ENCODE measurements around the gene SOX30. TPM values are rescaled to one million over a fixed set of nuclear protein-coding genes. Genes with fewer than 3 reads are reported as not detected.

SOX30 gene
- total RNA-seq, 1 donor from 2014 or later, result 0.17 TPM

DNA sequence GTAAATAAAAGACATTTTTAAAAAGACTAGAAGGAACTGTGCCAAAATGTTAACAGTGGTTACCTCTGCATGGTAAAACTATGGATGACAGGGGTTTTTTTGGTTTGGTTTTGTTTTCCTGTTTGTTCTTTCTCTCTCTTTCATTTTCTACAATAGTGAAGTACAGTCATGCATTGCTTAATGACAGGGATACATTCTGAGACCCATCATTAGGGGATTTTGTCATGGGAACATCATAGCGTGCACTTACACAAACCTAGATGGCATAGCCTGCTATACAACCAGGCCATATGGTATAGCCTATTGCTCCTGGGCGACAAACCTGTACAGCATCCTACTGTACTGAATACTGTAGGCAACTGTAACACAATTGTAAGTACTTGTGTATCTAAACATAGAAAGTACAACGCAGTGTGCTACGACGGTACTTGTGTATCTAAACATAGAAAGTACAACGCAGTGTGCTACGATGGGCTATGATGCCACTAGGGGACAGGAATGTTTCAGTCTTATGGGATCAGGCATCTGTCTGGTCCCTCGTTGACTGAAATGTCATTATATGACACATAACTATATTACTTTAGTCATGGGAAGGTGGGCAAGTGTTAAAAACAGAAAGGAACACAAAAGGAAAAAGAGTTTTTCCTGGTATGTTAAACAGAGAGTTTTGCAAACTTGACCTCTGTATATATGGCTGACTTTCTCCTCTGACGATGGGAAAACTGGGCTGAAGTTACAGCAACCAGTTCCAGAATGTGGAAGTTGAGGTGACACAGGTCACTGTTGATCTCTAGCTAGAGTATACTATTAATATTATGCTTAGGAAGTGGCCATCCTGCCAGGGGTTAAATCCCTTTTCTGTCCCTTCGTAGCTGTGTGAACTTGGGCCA, 69.3 kb downstream of the SOX30 start:
- no peaks in the 10 kb centered on the region for H3K36me3 Mint-ChIP-seq

DNA sequence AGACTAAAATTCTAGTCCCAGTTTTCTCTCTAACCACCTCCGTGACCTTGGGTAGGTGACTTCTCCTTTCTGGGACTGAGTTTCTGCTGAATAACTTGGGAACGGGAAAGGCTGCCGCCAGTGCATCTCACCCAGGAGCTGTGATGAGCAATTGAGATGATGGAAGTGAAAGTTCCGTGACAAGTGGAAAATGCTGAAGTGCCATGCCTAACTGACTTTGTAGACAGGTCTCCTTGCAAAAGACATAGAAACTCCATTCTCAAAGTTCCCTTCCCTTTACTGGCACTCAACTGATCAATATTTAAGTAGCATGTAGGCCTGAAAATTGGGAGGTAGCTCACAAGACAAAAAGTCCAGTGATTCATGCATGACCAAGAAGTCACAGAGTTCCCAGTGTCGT, 70.3 kb downstream of the SOX30 start:
- Histone ChIP-seq H3K4me3 (no peak overlapping the region), H3F3A (ENCODE audit: low read depth) (peaks cover 7% of the 10 kb centered on the region), H3K9ac (no peak overlapping the region), H3K27me3 (no peaks in the 10 kb centered on the region), H3K4me2 (no peak overlapping the region), H2AFZ (replicated peaks) (no peak overlapping the region), H4K20me1 (ENCODE audit: low read depth) (no peaks in the 10 kb centered on the region), H3K27ac (no peak overlapping the region), H3K9me3 (ENCODE audit: low read depth) (no peaks in the 10 kb centered on the region), H3K36me3 (no peaks in the 10 kb centered on the region), H3K79me2 (ENCODE audit: low read depth) (no peaks in the 10 kb centered on the region), H3K4me1 (peaks cover 15% of the 10 kb centered on the region)
- Mint-ChIP-seq H3K36me3 (no peaks in the 10 kb centered on the region), H3K4me1 (peaks cover 12% of the 10 kb centered on the region), H3K27me3 (ENCODE audit: insufficient read depth, low read depth) (no peaks in the 10 kb centered on the region), H3K4me3 (no peak overlapping the region), H3K9me3 (no peaks in the 10 kb centered on the region), H3K27ac (no peak overlapping the region)
- no peak for DNase-seq (ENCODE audit: low spot score)
- TF ChIP-seq, protein P1, sequence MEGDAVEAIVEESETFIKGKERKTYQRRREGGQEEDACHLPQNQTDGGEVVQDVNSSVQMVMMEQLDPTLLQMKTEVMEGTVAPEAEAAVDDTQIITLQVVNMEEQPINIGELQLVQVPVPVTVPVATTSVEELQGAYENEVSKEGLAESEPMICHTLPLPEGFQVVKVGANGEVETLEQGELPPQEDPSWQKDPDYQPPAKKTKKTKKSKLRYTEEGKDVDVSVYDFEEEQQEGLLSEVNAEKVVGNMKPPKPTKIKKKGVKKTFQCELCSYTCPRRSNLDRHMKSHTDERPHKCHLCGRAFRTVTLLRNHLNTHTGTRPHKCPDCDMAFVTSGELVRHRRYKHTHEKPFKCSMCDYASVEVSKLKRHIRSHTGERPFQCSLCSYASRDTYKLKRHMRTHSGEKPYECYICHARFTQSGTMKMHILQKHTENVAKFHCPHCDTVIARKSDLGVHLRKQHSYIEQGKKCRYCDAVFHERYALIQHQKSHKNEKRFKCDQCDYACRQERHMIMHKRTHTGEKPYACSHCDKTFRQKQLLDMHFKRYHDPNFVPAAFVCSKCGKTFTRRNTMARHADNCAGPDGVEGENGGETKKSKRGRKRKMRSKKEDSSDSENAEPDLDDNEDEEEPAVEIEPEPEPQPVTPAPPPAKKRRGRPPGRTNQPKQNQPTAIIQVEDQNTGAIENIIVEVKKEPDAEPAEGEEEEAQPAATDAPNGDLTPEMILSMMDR (IDR thresholded peaks at IDR 0.05), result no peak
- TF ChIP-seq EZH2 (IDR thresholded peaks at IDR 0.05) (no peak), EZH2phosphoT487 (IDR thresholded peaks at IDR 0.05) (no peak)

More for the DNA sequence above, 69.3 kb downstream of the SOX30 start:
- no peaks in the 10 kb centered on the region for H3K9me3 Mint-ChIP-seq
- no peaks in the 10 kb centered on the region for H3K79me2 ChIP-seq (ENCODE audit: low read depth)
- no peak overlapping the region for H3K9ac ChIP-seq
- TF ChIP-seq, protein P1 (IDR thresholded peaks at IDR 0.05), result no peak
- TF ChIP-seq EZH2phosphoT487 (IDR thresholded peaks at IDR 0.05) (no peak), EZH2 (IDR thresholded peaks at IDR 0.05) (no peak)
- no peak overlapping the region for H2AFZ ChIP-seq (replicated peaks)
- peaks cover 12% of the 10 kb centered on the region for H3K4me1 Mint-ChIP-seq
- H3K27me3 ChIP-seq, result no peaks in the 10 kb centered on the region
- H3K4me3 Mint-ChIP-seq, result no peak overlapping the region
- H3K4me1 ChIP-seq, result peaks cover 14% of the 10 kb centered on the region
- H3K9me3 ChIP-seq (ENCODE audit: low read depth), result no peaks in the 10 kb centered on the region
- no peaks in the 10 kb centered on the region for H3K27me3 Mint-ChIP-seq (ENCODE audit: insufficient read depth, low read depth)
- H3K36me3 ChIP-seq, result no peaks in the 10 kb centered on the region
- no peak overlapping the region for H3K4me2 ChIP-seq
- no peak for DNase-seq (ENCODE audit: low spot score)
- H3K27ac Mint-ChIP-seq, result no peak overlapping the region
- H3K27ac ChIP-seq, result no peak overlapping the region
- no peaks in the 10 kb centered on the region for H3F3A ChIP-seq (ENCODE audit: low read depth)
- no peaks in the 10 kb centered on the region for H4K20me1 ChIP-seq (ENCODE audit: low read depth)
- H3K4me3 ChIP-seq, result no peak overlapping the region

DNA sequence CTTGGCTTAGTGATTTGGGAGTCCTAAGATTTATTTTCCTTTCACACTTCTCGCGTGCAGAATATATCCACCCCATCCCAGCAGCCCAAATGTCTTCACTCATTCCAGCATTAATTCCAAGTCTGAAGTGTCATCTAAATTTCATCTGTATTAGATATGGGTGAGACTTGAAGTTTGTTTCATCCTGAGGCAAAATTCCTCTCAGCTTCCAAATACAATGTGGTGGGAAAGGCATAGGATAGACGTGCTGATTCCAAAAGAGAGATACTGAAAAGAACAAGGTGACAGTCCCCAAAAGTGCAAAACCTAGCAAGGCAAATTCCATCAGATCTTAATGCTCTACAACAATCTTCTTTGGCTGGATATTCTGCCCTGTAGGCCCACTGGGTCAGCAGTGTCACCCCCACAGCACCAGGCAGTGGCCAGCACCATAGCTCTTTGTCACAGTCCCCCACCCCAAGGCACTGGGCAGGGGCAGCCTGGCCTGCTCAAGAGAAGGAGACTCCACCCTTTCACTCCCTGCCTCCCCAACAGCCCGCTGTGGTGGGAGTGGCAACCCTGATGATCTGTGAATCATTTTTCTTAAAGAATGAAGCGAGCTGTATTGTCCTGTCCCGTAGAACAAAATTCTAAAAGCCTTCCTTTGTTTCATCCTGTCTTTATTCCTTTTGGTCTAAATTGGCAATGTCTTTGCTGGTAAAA, 74.0 kb downstream of the SOX30 start:
- H4K20me1 ChIP-seq (ENCODE audit: low read depth), result peaks cover 8% of the 10 kb centered on the region
- no peak overlapping the region for H3K27ac ChIP-seq
- no peaks in the 10 kb centered on the region for H3K9me3 Mint-ChIP-seq
- no peak overlapping the region for H3K9ac ChIP-seq
- no peak overlapping the region for H3K4me3 Mint-ChIP-seq
- H3K27me3 Mint-ChIP-seq (ENCODE audit: insufficient read depth, low read depth), result peaks cover 3% of the 10 kb centered on the region
- no peak overlapping the region for H3K4me2 ChIP-seq
- peaks cover 15% of the 10 kb centered on the region for H3K4me1 ChIP-seq
- no peaks in the 10 kb centered on the region for H3K9me3 ChIP-seq (ENCODE audit: low read depth)
- no peaks in the 10 kb centered on the region for H3K36me3 Mint-ChIP-seq
- TF ChIP-seq EZH2 (IDR thresholded peaks at IDR 0.05) (no peak), EZH2phosphoT487 (IDR thresholded peaks at IDR 0.05) (no peak)
- TF ChIP-seq, protein P1 (IDR thresholded peaks at IDR 0.05), result no peak
- no peak overlapping the region for H3K27ac Mint-ChIP-seq
- peaks cover 20% of the 10 kb centered on the region for H3K4me1 Mint-ChIP-seq
- no peak for DNase-seq (ENCODE audit: low spot score)
- no peaks in the 10 kb centered on the region for H3K36me3 ChIP-seq
- H2AFZ ChIP-seq (replicated peaks), result no peak overlapping the region
- H3K4me3 ChIP-seq, result no peak overlapping the region
- H3F3A ChIP-seq (ENCODE audit: low read depth), result peaks cover 14% of the 10 kb centered on the region
- peaks cover 13% of the 10 kb centered on the region for H3K27me3 ChIP-seq
- H3K79me2 ChIP-seq (ENCODE audit: low read depth), result peaks cover 16% of the 10 kb centered on the region
